ENCODE measurements around the gene FBXO31. TPM values are rescaled to one million over a fixed set of nuclear protein-coding genes. Genes with fewer than 3 reads are reported as not detected.

FBXO31 gene
- total and polyA plus RNA-seq, 2 donors from 2014 or later = 12.5 to 34.9 TPM

DNA sequence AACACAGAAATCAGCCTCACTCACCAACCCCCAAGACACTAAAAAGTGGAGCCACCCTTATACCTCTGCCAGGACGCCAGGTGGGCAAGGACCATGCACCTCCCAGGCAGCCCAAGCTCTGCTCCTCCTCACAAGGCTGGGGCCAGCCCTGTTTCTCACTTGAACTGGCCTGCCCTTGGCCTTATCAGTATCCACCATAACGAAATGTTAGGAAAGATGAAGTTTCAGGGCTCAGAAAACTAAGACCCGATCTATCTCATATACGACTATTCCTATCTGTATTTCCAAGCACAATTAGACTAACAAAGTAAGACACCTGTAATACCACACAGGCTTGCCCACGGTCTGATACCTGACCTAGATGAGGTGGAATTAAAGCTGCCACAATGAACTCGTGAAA, 6.9 kb downstream of the FBXO31 start:
- Histone ChIP-seq H3K27me3 (ENCODE audit: control insufficient read depth, insufficient read depth, low read length) (no peaks in the 10 kb centered on the region), H3K9me3 (ENCODE audit: control insufficient read depth in 2 of 3, insufficient read depth in 1 of 3, low read length in 3 of 3) (no peaks in the 10 kb centered on the region), H3K27ac (ENCODE audit: low read depth in 2 of 2, low read length in 2 of 2) (no peak overlapping the region), H3K4me3 (ENCODE audit: low read length in 3 of 3) (no peak overlapping the region), H3K9ac (ENCODE audit: low read length in 3 of 3) (no peak overlapping the region), H3K4me1 (ENCODE audit: control insufficient read depth in 2 of 3, insufficient read depth in 2 of 3, low read depth in 1 of 3, low read length in 3 of 3) (peaks cover 4 to 10% (median 4%) of the 10 kb centered on the region in 3 donors), H3K36me3 (ENCODE audit: control insufficient read depth in 2 of 3, insufficient read depth in 3 of 3, low read length in 3 of 3) (no peaks in the 10 kb centered on the region)
- TF ChIP-seq CTCF (IDR thresholded peaks at IDR 0.05; ENCODE audit: borderline replicate concordance, extremely low read depth, insufficient read depth) = no peak
- intact Hi-C loops (cut with DNase I) = loop anchor here (10.0 kb wide), 1 partner anchor 52 kb away; no protein-coding TSS in a partner anchor
- DNase-seq = no peak
- FAIRE-seq = no peak

DNA sequence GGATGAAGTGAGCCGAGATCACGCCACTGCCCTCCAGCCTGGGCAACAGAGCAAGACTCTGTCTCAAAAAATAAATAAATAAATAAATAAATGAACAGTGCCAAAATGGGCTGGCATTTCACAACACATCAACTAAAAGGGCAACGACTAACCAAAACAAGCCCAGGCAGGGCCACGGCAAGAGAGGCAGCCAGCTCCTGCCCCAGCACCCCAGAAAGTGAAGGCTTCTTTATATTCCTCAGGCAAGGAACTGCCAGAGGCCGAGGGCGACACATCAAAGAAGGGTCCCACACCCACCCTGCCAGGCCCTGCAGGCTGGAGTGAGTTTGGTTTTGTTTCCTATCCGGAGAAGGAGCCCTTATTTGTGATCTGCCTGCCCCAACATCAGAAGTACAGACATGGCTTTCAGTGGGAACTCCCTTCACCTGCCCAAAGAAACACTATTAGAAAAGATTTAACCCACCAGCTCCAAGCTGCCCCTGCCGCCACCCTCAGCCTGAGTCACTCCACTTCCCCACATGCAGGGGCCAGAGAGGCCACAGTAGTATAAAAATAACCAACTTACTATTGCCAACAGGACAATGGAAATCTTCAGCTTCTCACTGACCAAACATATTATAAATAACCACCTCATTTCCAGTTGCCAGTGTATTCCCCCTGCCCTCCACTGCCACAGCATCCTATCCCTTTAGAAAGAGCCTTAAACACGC, 8.0 kb downstream of the FBXO31 start:
- Histone ChIP-seq H3K4me1 (ENCODE audit: control insufficient read depth in 2 of 3, insufficient read depth in 2 of 3, low read depth in 1 of 3, low read length in 3 of 3) (peaks cover 0 to 3% (median 0%) of the 10 kb centered on the region in 3 donors), H3K9ac (ENCODE audit: low read length in 3 of 3) (no peak overlapping the region), H3K36me3 (ENCODE audit: control insufficient read depth in 2 of 3, insufficient read depth in 3 of 3, low read length in 3 of 3) (no peaks in the 10 kb centered on the region), H3K27ac (ENCODE audit: low read depth in 2 of 2, low read length in 2 of 2) (no peak overlapping the region), H3K9me3 (ENCODE audit: control insufficient read depth in 2 of 3, insufficient read depth in 1 of 3, low read length in 3 of 3) (no peaks in the 10 kb centered on the region), H3K4me3 (ENCODE audit: low read length in 3 of 3) (no peak overlapping the region), H3K27me3 (ENCODE audit: control insufficient read depth, insufficient read depth, low read length) (no peaks in the 10 kb centered on the region)
- intact Hi-C loops (cut with DNase I) = loop anchor here (10.0 kb wide), 1 partner anchor 51 kb away; no protein-coding TSS in a partner anchor
- no peak for FAIRE-seq
- no peak for DNase-seq
- TF ChIP-seq CTCF (IDR thresholded peaks at IDR 0.05; ENCODE audit: borderline replicate concordance, extremely low read depth, insufficient read depth) = no peak

- H3K27me3 ChIP-seq (ENCODE audit: control insufficient read depth, insufficient read depth, low read length) = no peaks in the 10 kb centered on the region
- intact Hi-C loops (cut with DNase I) = loop anchor here (10.0 kb wide), 1 partner anchor 50 kb away; no protein-coding TSS in a partner anchor
- no peak for DNase-seq
- H3K27ac ChIP-seq (ENCODE audit: low read depth in 2 of 2, low read length in 2 of 2) = no peak overlapping the region
- no peak overlapping the region for H3K4me3 ChIP-seq (ENCODE audit: low read length in 3 of 3)
- no peak for TF ChIP-seq CTCF (IDR thresholded peaks at IDR 0.05; ENCODE audit: borderline replicate concordance, extremely low read depth, insufficient read depth)
- FAIRE-seq = no peak
- peaks cover 0 to 3% (median 0%) of the 10 kb centered on the region in 3 donors for H3K4me1 ChIP-seq (ENCODE audit: control insufficient read depth in 2 of 3, insufficient read depth in 2 of 3, low read depth in 1 of 3, low read length in 3 of 3)
- H3K9me3 ChIP-seq (ENCODE audit: control insufficient read depth in 2 of 3, insufficient read depth in 1 of 3, low read length in 3 of 3) = no peaks in the 10 kb centered on the region
- no peak overlapping the region for H3K9ac ChIP-seq (ENCODE audit: low read length in 3 of 3)
- H3K36me3 ChIP-seq (ENCODE audit: control insufficient read depth in 2 of 3, insufficient read depth in 3 of 3, low read length in 3 of 3) = no peaks in the 10 kb centered on the region
Measured at GRCh38 chr16:87374313-87374712, 9.3 kb downstream of the FBXO31 start.

Data from kidney (tissue), 14 donors.